K562 (cell line): ENCODE measurements around the gene AMIGO3. TPM values are rescaled to one million over a fixed set of nuclear protein-coding genes. Genes with fewer than 3 reads are reported as not detected.

ENCODE experiments used
- AFF4 ChIP-seq: sonication (generic); formaldehyde crosslinking; IDR thresholded peaks from 2 replicates; pipeline ENCODE4 v1.8.0; 2023; ENCODE audit warnings: mild to moderate bottlenecking, missing genetic modification reagents
- ATF4 ChIP-seq: fragments of 450-650 bp; formaldehyde crosslinking; IDR thresholded peaks from 2 replicates; pipeline ENCODE4 v1.4.0; 2022; ENCODE audit warnings: mild to moderate bottlenecking, moderate library complexity
- BCL6 ChIP-seq: fragments of 250-450 bp; sonication (Bioruptor Pico); IDR thresholded peaks from 2 replicates; pipeline ENCODE4 v1.4.0; 2020
- BCOR ChIP-seq: fragments of 450-650 bp; IDR thresholded peaks from 2 replicates; pipeline ENCODE4 v1.6.1; 2016
- COPS2 ChIP-seq: fragments of 450-650 bp; conservative IDR thresholded peaks from 2 replicates; pipeline ENCODE4 v1.6.1; 2016; ENCODE audit warnings: mild to moderate bottlenecking, moderate library complexity
- DDX20 ChIP-seq: fragments of 450-650 bp; IDR thresholded peaks from 2 replicates; pipeline ENCODE4 v1.6.1; 2016; ENCODE audit warnings: missing genetic modification characterization, low read depth, mild to moderate bottlenecking, missing compliant biosample characterization, moderate library complexity
- E2F3 ChIP-seq: fragments of 250-450 bp; sonication (Bioruptor Pico); IDR thresholded peaks from 2 replicates; pipeline ENCODE4 v1.4.0; 2020; ENCODE audit warnings: mild to moderate bottlenecking
- FOXK2 ChIP-seq, 2 experiments: fragments of 450-650 bp; IDR thresholded peaks in 1 of 2; conservative IDR thresholded peaks in 1 of 2; 2 replicates each; pipeline ENCODE4 v1.6.1; 2016; ENCODE audit warnings: low read depth in 2 of 2, mild to moderate bottlenecking in 1 of 2
- HDAC1 ChIP-seq, 2 experiments: fragments of 450-650 bp; IDR thresholded peaks; 2 replicates each; pipeline ENCODE4 v1.6.1; 2016 to 2017; ENCODE audit warnings: inconsistent platforms in 1 of 2, mild to moderate bottlenecking in 1 of 2, moderate library complexity in 1 of 2
- HOXB6 ChIP-seq: fragments of 250-450 bp; sonication (Bioruptor Pico); IDR thresholded peaks from 2 replicates; pipeline ENCODE4 v1.5.1; 2022; ENCODE audit warnings: mild to moderate bottlenecking, borderline replicate concordance
- KDM4B ChIP-seq, 2 experiments: fragments of 450-650 bp in 1 of 2; sonication (generic) in 1 of 2; IDR thresholded peaks; 2 replicates each; pipeline ENCODE4 v1.6.1; 2016 to 2017; ENCODE audit warnings: borderline replicate concordance in 2 of 2, antibody characterized with exemption in 1 of 2, low read depth in 1 of 2, mild to moderate bottlenecking in 1 of 2
- KHSRP ChIP-seq: fragments of 450-650 bp; IDR thresholded peaks from 2 replicates; pipeline ENCODE4 v1.6.1; 2017
- MED1 ChIP-seq: sonication (generic); formaldehyde crosslinking; IDR thresholded peaks from 2 replicates; pipeline ENCODE4 v1.8.1; 2023; ENCODE audit warnings: missing genetic modification reagents, borderline replicate concordance
- MXI1 ChIP-seq: IDR thresholded peaks from 2 replicates; pipeline ENCODE4 v1.6.1; 2011; ENCODE audit warnings: low read depth, mild to moderate bottlenecking, improper control_type of control experiment, low read length
- TAF15 ChIP-seq: fragments of 200-400 bp; formaldehyde crosslinking; IDR thresholded peaks from 2 replicates; pipeline ENCODE4 v1.6.1; 2017; ENCODE audit warnings: mild to moderate bottlenecking, low read depth, low read length, moderate library complexity
- TAF7 ChIP-seq: fragments of 450-650 bp; IDR thresholded peaks from 2 replicates; pipeline ENCODE4 v1.6.1; 2016; ENCODE audit warnings: missing genetic modification characterization, missing compliant biosample characterization
- TCF3 ChIP-seq: sonication (generic); formaldehyde crosslinking; IDR thresholded peaks from 2 replicates; pipeline ENCODE4 v1.4.0; 2020; ENCODE audit warnings: mild to moderate bottlenecking, missing genetic modification reagents
- ZMIZ1 ChIP-seq, 2 experiments: fragments of 150-350 bp in 1 of 2; IDR thresholded peaks; 2 replicates each; pipeline ENCODE4 v1.6.1; 2012 to 2016; ENCODE audit warnings: low read depth in 2 of 2, low read length in 2 of 2, mild to moderate bottlenecking in 1 of 2, moderate library complexity in 1 of 2
- ZNF212 ChIP-seq: fragments of 450-650 bp; formaldehyde crosslinking; IDR thresholded peaks from 2 replicates; pipeline ENCODE4 v1.4.0; 2020; ENCODE audit warnings: mild to moderate bottlenecking
- ZNF408 ChIP-seq: fragments of 250-450 bp; sonication (Bioruptor Pico); IDR thresholded peaks from 2 replicates; pipeline ENCODE4 v1.4.0; 2020; ENCODE audit warnings: low read depth, mild to moderate bottlenecking, moderate library complexity
- ZZZ3 ChIP-seq: fragments of 450-650 bp; IDR thresholded peaks from 2 replicates; pipeline ENCODE4 v1.6.1; 2016; ENCODE audit warnings: antibody characterized with exemption, mild to moderate bottlenecking, moderate library complexity
- polyA plus RNA-seq, 8 experiments: library from polyadenylated mRNA; depleted of rRNA in 4 of 8; stranded (reverse) in 5 of 8; unstranded in 3 of 8; fragments of >200 nt; fragmentation: Nextera tagmentation in 2 of 8; fragmentation: Illumina TruSeq in 1 of 8; extraction: Ambion mirVana in 2 of 8; extraction: Trizol in 1 of 8; gene quantifications; 2 replicates each; pipeline versions ENCODE4 v1.2.1 to v1.2.3, GENCODE V29; 2011 to 2014; ENCODE audit warnings: inconsistent platforms in 1 of 8, missing spikeins in 1 of 8
- total RNA-seq, 7 experiments: library from RNA; depleted of rRNA in 6 of 7; stranded (reverse); fragments of >200 nt in 6 of 7; fragmentation: Illumina TruSeq in 2 of 7; extraction: Trizol in 2 of 7; gene quantifications; 2 replicates each; pipeline versions ENCODE4 v1.2.1 to v1.2.3, GENCODE V29; 2011 to 2021; ENCODE audit warnings: low replicate concordance in 1 of 7

AMIGO3 gene
- total and polyA plus RNA-seq, 9 of the 15 experiments (the other 6 are each of a cell fraction or from before 2014, with no cell fraction given) = 0.13 to 2.8 (median 0.44) TPM; not detected in 4

GRCh38 chr3:49723628-49724551 lies 4.4 kb upstream of the AMIGO3 start, which contains the start of gene GMPPB (continued):
- TF ChIP-seq MED1 (CRISPR knock-in tag) (no peak), ATF4 (CRISPR knock-in tag) (no peak), DDX20 (tag) (no peak), MXI1 (no peak), ZMIZ1 (IDR thresholded peaks at IDR 0.05; ENCODE audit: low read depth in 2 of 2, low read length in 2 of 2) (no peak), HDAC1 (IDR thresholded peaks at IDR 0.05) (no peak; a peak in 2 of 4 replicates), HOXB6 (CRISPR knock-in tag) (no peak), FOXK2 (conservative IDR thresholded peaks at IDR 0.05 in 1 of 2, IDR thresholded peaks at IDR 0.05 in 1 of 2; ENCODE audit: low read depth in 2 of 2) (peak in 1 of 2 experiments; percentile 49; a peak in 1 of 4 replicates), KDM4B (IDR thresholded peaks at IDR 0.05; ENCODE audit: borderline replicate concordance in 2 of 2, low read depth in 1 of 2) (no peak), ZZZ3 (no peak), TCF3 (no peak), ZNF408 (no peak), BCL6 (CRISPR knock-in tag) (no peak), E2F3 (CRISPR knock-in tag) (no peak), BCOR (no peak), AFF4 (CRISPR knock-in tag) (no peak; the same call in 1 of the 2 replicates), ZNF212 (CRISPR knock-in tag) (no peak), TAF7 (no peak), TAF15 (no peak), COPS2 (no peak), KHSRP (no peak; the same call in 1 of the 2 replicates)
